ENCODE measurements around the gene DHRSX.

Gene DHRSX

GRCh38 chrX:2449135-2449886, 51.5 kb downstream of the DHRSX start:
- Mint-ChIP-seq H3K4me1 (peaks cover 17% of the 10 kb centered on the region), H3K9me3 (peaks cover 10% of the 10 kb centered on the region), H3K4me3 (no peak overlapping the region), H3K36me3 (ENCODE audit: insufficient read depth) (peaks cover 5% of the 10 kb centered on the region), H3K27me3 (no peaks in the 10 kb centered on the region), H3K27ac (ENCODE audit: low read depth) (peak overlapping the region; percentile 68)
- ATAC-seq (replicated peaks; ENCODE audit: extremely low read depth, poor library complexity, severe bottlenecking) = no peak
- no peak for DNase-seq (ENCODE audit: low spot score in 2 of 2)

GRCh38 chrX:2447484-2447883, 53.3 kb downstream of the DHRSX start:
- Mint-ChIP-seq H3K9me3 (peaks cover 10% of the 10 kb centered on the region), H3K27ac (ENCODE audit: low read depth) (no peak overlapping the region), H3K36me3 (ENCODE audit: insufficient read depth) (peaks cover 7% of the 10 kb centered on the region), H3K4me3 (no peak overlapping the region), H3K4me1 (peaks cover 22% of the 10 kb centered on the region), H3K27me3 (no peaks in the 10 kb centered on the region)
- no peak for DNase-seq (ENCODE audit: low spot score in 2 of 2)
- no peak for ATAC-seq (replicated peaks; ENCODE audit: extremely low read depth, poor library complexity, severe bottlenecking)

GRCh38 chrX:2446815-2447214, 54.0 kb downstream of the DHRSX start:
- H3K4me3 Mint-ChIP-seq = no peak overlapping the region
- H3K4me1 Mint-ChIP-seq = peaks cover 22% of the 10 kb centered on the region
- peaks cover 10% of the 10 kb centered on the region for H3K9me3 Mint-ChIP-seq
- no peak overlapping the region for H3K27ac Mint-ChIP-seq (ENCODE audit: low read depth)
- no peaks in the 10 kb centered on the region for H3K27me3 Mint-ChIP-seq
- DNase-seq (ENCODE audit: low spot score in 2 of 2) (no peak), ATAC-seq (replicated peaks; ENCODE audit: extremely low read depth, poor library complexity, severe bottlenecking) (no peak)
- peaks cover 7% of the 10 kb centered on the region for H3K36me3 Mint-ChIP-seq (ENCODE audit: insufficient read depth)

GRCh38 chrX:2445662-2446623, 54.8 kb downstream of the DHRSX start:
- H3K27ac Mint-ChIP-seq (ENCODE audit: low read depth) = no peak overlapping the region
- H3K27me3 Mint-ChIP-seq = no peaks in the 10 kb centered on the region
- peaks cover 10% of the 10 kb centered on the region for H3K9me3 Mint-ChIP-seq
- peaks cover 7% of the 10 kb centered on the region for H3K36me3 Mint-ChIP-seq (ENCODE audit: insufficient read depth)
- ATAC-seq (replicated peaks; ENCODE audit: extremely low read depth, poor library complexity, severe bottlenecking) = no peak
- H3K4me3 Mint-ChIP-seq = no peak overlapping the region
- no peak for DNase-seq (ENCODE audit: low spot score in 2 of 2)
- H3K4me1 Mint-ChIP-seq = peaks cover 17% of the 10 kb centered on the region

GRCh38 chrX:2442694-2443093, 58.1 kb downstream of the DHRSX start:
- Mint-ChIP-seq H3K27ac (ENCODE audit: low read depth) (no peak overlapping the region), H3K9me3 (peaks cover 10% of the 10 kb centered on the region), H3K4me1 (peaks cover 20% of the 10 kb centered on the region), H3K4me3 (no peak overlapping the region), H3K36me3 (ENCODE audit: insufficient read depth) (peaks cover 8% of the 10 kb centered on the region), H3K27me3 (no peaks in the 10 kb centered on the region)
- ATAC-seq (replicated peaks; ENCODE audit: extremely low read depth, poor library complexity, severe bottlenecking) (no peak), DNase-seq (ENCODE audit: low spot score in 2 of 2) (no peak)

- ATAC-seq (replicated peaks; ENCODE audit: extremely low read depth, poor library complexity, severe bottlenecking) (no peak), DNase-seq (ENCODE audit: low spot score in 2 of 2) (no peak)
- H3K27me3 Mint-ChIP-seq = no peaks in the 10 kb centered on the region
- no peak overlapping the region for H3K27ac Mint-ChIP-seq (ENCODE audit: low read depth)
- no peaks in the 10 kb centered on the region for H3K9me3 Mint-ChIP-seq
- peaks cover 20% of the 10 kb centered on the region for H3K4me1 Mint-ChIP-seq
- H3K36me3 Mint-ChIP-seq (ENCODE audit: insufficient read depth) = peaks cover 8% of the 10 kb centered on the region
- H3K4me3 Mint-ChIP-seq = no peak overlapping the region
Observed at GRCh38 chrX:2441466-2441865, 59.3 kb downstream of the DHRSX start.

- H3K4me3 Mint-ChIP-seq = no peak overlapping the region
- no peaks in the 10 kb centered on the region for H3K9me3 Mint-ChIP-seq
- no peak overlapping the region for H3K27ac Mint-ChIP-seq (ENCODE audit: low read depth)
- peaks cover 20% of the 10 kb centered on the region for H3K4me1 Mint-ChIP-seq
- H3K36me3 Mint-ChIP-seq (ENCODE audit: insufficient read depth) = peaks cover 10% of the 10 kb centered on the region
- DNase-seq (ENCODE audit: low spot score in 2 of 2) = no peak
- ATAC-seq (replicated peaks; ENCODE audit: extremely low read depth, poor library complexity, severe bottlenecking) = no peak
- no peaks in the 10 kb centered on the region for H3K27me3 Mint-ChIP-seq
Observed at GRCh38 chrX:2439613-2440012, 61.2 kb downstream of the DHRSX start.

GRCh38 chrX:2435465-2435864, 65.3 kb downstream of the DHRSX start:
- H3K27ac Mint-ChIP-seq (ENCODE audit: low read depth) = no peak overlapping the region
- H3K4me3 Mint-ChIP-seq = no peak overlapping the region
- DNase-seq (ENCODE audit: low spot score in 2 of 2) (no peak), ATAC-seq (replicated peaks; ENCODE audit: extremely low read depth, poor library complexity, severe bottlenecking) (no peak)
- peaks cover 7% of the 10 kb centered on the region for H3K36me3 Mint-ChIP-seq (ENCODE audit: insufficient read depth)
- H3K4me1 Mint-ChIP-seq = peaks cover 7% of the 10 kb centered on the region
- no peaks in the 10 kb centered on the region for H3K27me3 Mint-ChIP-seq
- H3K9me3 Mint-ChIP-seq = no peaks in the 10 kb centered on the region

GRCh38 chrX:2434270-2435163, 66.3 kb downstream of the DHRSX start:
- Mint-ChIP-seq H3K4me1 (no peaks in the 10 kb centered on the region), H3K27me3 (no peaks in the 10 kb centered on the region), H3K27ac (ENCODE audit: low read depth) (no peak overlapping the region), H3K9me3 (no peaks in the 10 kb centered on the region), H3K4me3 (no peak overlapping the region), H3K36me3 (ENCODE audit: insufficient read depth) (peaks cover 6% of the 10 kb centered on the region)
- DNase-seq (ENCODE audit: low spot score in 2 of 2) (no peak), ATAC-seq (replicated peaks; ENCODE audit: extremely low read depth, poor library complexity, severe bottlenecking) (no peak)

- Mint-ChIP-seq H3K27ac (ENCODE audit: low read depth) (no peak overlapping the region), H3K4me3 (no peak overlapping the region), H3K27me3 (no peaks in the 10 kb centered on the region), H3K4me1 (no peaks in the 10 kb centered on the region), H3K36me3 (ENCODE audit: insufficient read depth) (peaks cover 6% of the 10 kb centered on the region), H3K9me3 (no peaks in the 10 kb centered on the region)
- no peak for DNase-seq (ENCODE audit: low spot score in 2 of 2)
- ATAC-seq (replicated peaks; ENCODE audit: extremely low read depth, poor library complexity, severe bottlenecking) = no peak
Observed at GRCh38 chrX:2432298-2432863, 68.4 kb downstream of the DHRSX start.

- no peaks in the 10 kb centered on the region for H3K9me3 Mint-ChIP-seq
- H3K36me3 Mint-ChIP-seq (ENCODE audit: insufficient read depth) = peaks cover 4% of the 10 kb centered on the region
- DNase-seq (ENCODE audit: low spot score in 2 of 2) = no peak
- peaks cover 7% of the 10 kb centered on the region for H3K4me1 Mint-ChIP-seq
- no peaks in the 10 kb centered on the region for H3K27me3 Mint-ChIP-seq
- no peak overlapping the region for H3K27ac Mint-ChIP-seq (ENCODE audit: low read depth)
- no peak for ATAC-seq (replicated peaks; ENCODE audit: extremely low read depth, poor library complexity, severe bottlenecking)
- no peak overlapping the region for H3K4me3 Mint-ChIP-seq
Observed at GRCh38 chrX:2430265-2430825, 70.4 kb downstream of the DHRSX start.

- peaks cover 4% of the 10 kb centered on the region for H3K36me3 Mint-ChIP-seq (ENCODE audit: insufficient read depth)
- no peaks in the 10 kb centered on the region for H3K27me3 Mint-ChIP-seq
Observed at GRCh38 chrX:2427737-2428136, 73.0 kb downstream of the DHRSX start.

More at GRCh38 chrX:2427737-2428136, 73.0 kb downstream of the DHRSX start:
- Mint-ChIP-seq H3K9me3 (no peaks in the 10 kb centered on the region), H3K27ac (ENCODE audit: low read depth) (no peak overlapping the region), H3K4me3 (no peak overlapping the region), H3K4me1 (peaks cover 7% of the 10 kb centered on the region)
- ATAC-seq (replicated peaks; ENCODE audit: extremely low read depth, poor library complexity, severe bottlenecking) (no peak), DNase-seq (ENCODE audit: low spot score in 2 of 2) (no peak)
